Frontal cortex (tissue), 4 donors: Measurements from ENCODE around the gene ERMARD. TPM values are rescaled to one million over a fixed set of nuclear protein-coding genes. Genes with fewer than 3 reads are reported as not detected.

Experiments used
- DNase-seq, 2 donors: peaks; one replicate each; pipeline ENCODE4 v3.0.0; 2012; ENCODE audit warnings: low spot score in 2 of 2
- FAIRE-seq: peaks from 2 replicates; lab custom pipeline; 2012; peaks lifted over from hg19 to GRCh38; lab: Jason Lieb, UNC
- total RNA-seq: library from RNA; depleted of rRNA; stranded (reverse); fragments of >200 nt; gene quantifications from one replicate; pipeline ENCODE4 v1.2.3, GENCODE V29; 2014
- donor health status: control.
- donor health status: control.
- donor health status: control.

The ERMARD gene
- total RNA-seq, 1 donor from 2014 or later = 23.2 TPM

GRCh38 chr6:169813969-169814368 is 62.5 kb downstream of the ERMARD start:
- DNase-seq = no peak
- FAIRE-seq = no peak

GRCh38 chr6:169816054-169816453 is 64.6 kb downstream of the ERMARD start:
- DNase-seq (no peak), FAIRE-seq (no peak)

- FAIRE-seq = no peak
- no peak for DNase-seq
These were observed 65.6 kb downstream of the ERMARD start for GRCh38 chr6:169816975-169817374.

- no peak for DNase-seq
- FAIRE-seq = no peak
These were observed 68.9 kb downstream of the ERMARD start for GRCh38 chr6:169820358-169820757.

GRCh38 chr6:169824021-169824420 is 72.6 kb downstream of the ERMARD start:
- no peak for DNase-seq

GRCh38 chr6:169824848-169825557 is 73.6 kb downstream of the ERMARD start:
- FAIRE-seq (no peak), DNase-seq (no peak)

More at GRCh38 chr6:169824021-169824420, 72.6 kb downstream of the ERMARD start:
- FAIRE-seq = no peak

- DNase-seq (no peak), FAIRE-seq (no peak)
These were observed 74.3 kb downstream of the ERMARD start for GRCh38 chr6:169825558-169826225.

- DNase-seq = no peak
- no peak for FAIRE-seq
These were observed 75.3 kb downstream of the ERMARD start for GRCh38 chr6:169826697-169827096.

GRCh38 chr6:169827290-169827717 is 75.9 kb downstream of the ERMARD start:
- FAIRE-seq (no peak), DNase-seq (no peak)

- no peak for DNase-seq
- FAIRE-seq = no peak
These were observed 76.8 kb downstream of the ERMARD start for GRCh38 chr6:169828176-169828575.

- no peak for FAIRE-seq
These were observed 78.4 kb downstream of the ERMARD start for GRCh38 chr6:169829786-169830185.

GRCh38 chr6:169830876-169831275 is 79.5 kb downstream of the ERMARD start:
- DNase-seq (no peak), FAIRE-seq (no peak)

More at GRCh38 chr6:169829786-169830185, 78.4 kb downstream of the ERMARD start:
- no peak for DNase-seq

Other genes with a start within 250 kb of the ERMARD start
- gene WDR27, start 49.6 kb upstream of the ERMARD start, total RNA-seq = 18.3 TPM
- 26.9 TPM for gene C6orf120, start 49.5 kb upstream of the ERMARD start, total RNA-seq
- gene PHF10, start 27.1 kb upstream of the ERMARD start, total RNA-seq = 22.4 TPM
- gene DYNLT2, start 50 bp upstream of the ERMARD start, total RNA-seq = 2.0 TPM